Activated CD8-positive, alpha-beta T cell treated with anti-CD3 and anti-CD28 coated beads for 36 hours (primary cell): ENCODE data around the gene CT47A1. TPM values are rescaled to one million over a fixed set of nuclear protein-coding genes. Genes with fewer than 3 reads are reported as not detected.

ENCODE experiments used
- ATAC-seq: fragments of 200-7000 bp; cut with Tn5 transposase; one replicate; pipeline ENCODE4 v1.10.0; 2021; ENCODE audit warnings: mild to moderate bottlenecking, moderate library complexity
- CTCF ChIA-PET: fragments of 350-600 bp; sonication (Branson Sonifier 250); formaldehyde crosslinking; loops from one replicate; lab custom pipeline; 2021; ENCODE audit warnings: antibody characterized with exemption; lab: Charles Lee
- POLR2A ChIA-PET: fragments of 350-600 bp; sonication (Branson Sonifier 250); formaldehyde crosslinking; loops from one replicate; lab custom pipeline; 2021; ENCODE audit warnings: antibody characterized with exemption; lab: Charles Lee
- DNase-seq: peaks from one replicate; pipeline ENCODE4 v3.0.0-alpha.2; 2020
- H3K27ac Mint-ChIP-seq: one replicate; pipeline ENCODE4 v1.8.0; 2021; ENCODE audit warnings: mild to moderate bottlenecking, mixed read lengths
- H3K27me3 Mint-ChIP-seq: one replicate; pipeline ENCODE4 v1.8.0; 2021; ENCODE audit warnings: mixed read lengths
- H3K36me3 Mint-ChIP-seq: one replicate; pipeline ENCODE4 v1.8.0; 2021; ENCODE audit warnings: low read depth, mixed read lengths
- H3K4me1 Mint-ChIP-seq: one replicate; pipeline ENCODE4 v1.8.0; 2021; ENCODE audit warnings: low read depth, mixed read lengths
- H3K4me3 Mint-ChIP-seq: one replicate; pipeline ENCODE4 v1.8.0; 2021; ENCODE audit warnings: mild to moderate bottlenecking, moderate library complexity, mixed read lengths
- H3K9me3 Mint-ChIP-seq: one replicate; pipeline ENCODE4 v1.8.0; 2021; ENCODE audit warnings: mixed read lengths
- intact Hi-C: fragments of 100-400 bp; cut with micrococcal nuclease; formaldehyde crosslinking; loops from one replicate; pipeline ENCODE4 v1.10.0; 2022
- total RNA-seq, 2 experiments: library from RNA; stranded (reverse); gene quantifications; one replicate each; pipeline ENCODE4 v1.2.3, GENCODE V29; 2021
- TF ChIP-seq, protein P1 (sequence below): fragments of 200-600 bp; IDR thresholded peaks from one replicate; pipeline ENCODE4 v1.8.0; 2022; ENCODE audit warnings: antibody characterized with exemption, mild to moderate bottlenecking

Gene CT47A1
- total RNA-seq, 2 experiments from 2014 or later = not detected

GRCh38 chrX:121011254-121011653 lies 25.7 kb upstream of the CT47A1 start:
- ChIA-PET POLR2A (no interaction called here), CTCF (no interaction called here)
- Mint-ChIP-seq H3K4me3 (no peak overlapping the region), H3K4me1 (no peaks in the 10 kb centered on the region), H3K9me3 (no peaks in the 10 kb centered on the region), H3K27me3 (peaks cover 2% of the 10 kb centered on the region), H3K27ac (no peak overlapping the region), H3K36me3 (no peaks in the 10 kb centered on the region)
- DNase-seq = no peak
- intact Hi-C loops = no loop called here
- no peak for ATAC-seq
- TF ChIP-seq, protein P1, sequence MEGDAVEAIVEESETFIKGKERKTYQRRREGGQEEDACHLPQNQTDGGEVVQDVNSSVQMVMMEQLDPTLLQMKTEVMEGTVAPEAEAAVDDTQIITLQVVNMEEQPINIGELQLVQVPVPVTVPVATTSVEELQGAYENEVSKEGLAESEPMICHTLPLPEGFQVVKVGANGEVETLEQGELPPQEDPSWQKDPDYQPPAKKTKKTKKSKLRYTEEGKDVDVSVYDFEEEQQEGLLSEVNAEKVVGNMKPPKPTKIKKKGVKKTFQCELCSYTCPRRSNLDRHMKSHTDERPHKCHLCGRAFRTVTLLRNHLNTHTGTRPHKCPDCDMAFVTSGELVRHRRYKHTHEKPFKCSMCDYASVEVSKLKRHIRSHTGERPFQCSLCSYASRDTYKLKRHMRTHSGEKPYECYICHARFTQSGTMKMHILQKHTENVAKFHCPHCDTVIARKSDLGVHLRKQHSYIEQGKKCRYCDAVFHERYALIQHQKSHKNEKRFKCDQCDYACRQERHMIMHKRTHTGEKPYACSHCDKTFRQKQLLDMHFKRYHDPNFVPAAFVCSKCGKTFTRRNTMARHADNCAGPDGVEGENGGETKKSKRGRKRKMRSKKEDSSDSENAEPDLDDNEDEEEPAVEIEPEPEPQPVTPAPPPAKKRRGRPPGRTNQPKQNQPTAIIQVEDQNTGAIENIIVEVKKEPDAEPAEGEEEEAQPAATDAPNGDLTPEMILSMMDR = no peak

GRCh38 chrX:121010218-121010617 lies 24.7 kb upstream of the CT47A1 start:
- Mint-ChIP-seq H3K4me3 (no peak overlapping the region), H3K27ac (no peak overlapping the region)
- intact Hi-C loops = no loop called here

DNA sequence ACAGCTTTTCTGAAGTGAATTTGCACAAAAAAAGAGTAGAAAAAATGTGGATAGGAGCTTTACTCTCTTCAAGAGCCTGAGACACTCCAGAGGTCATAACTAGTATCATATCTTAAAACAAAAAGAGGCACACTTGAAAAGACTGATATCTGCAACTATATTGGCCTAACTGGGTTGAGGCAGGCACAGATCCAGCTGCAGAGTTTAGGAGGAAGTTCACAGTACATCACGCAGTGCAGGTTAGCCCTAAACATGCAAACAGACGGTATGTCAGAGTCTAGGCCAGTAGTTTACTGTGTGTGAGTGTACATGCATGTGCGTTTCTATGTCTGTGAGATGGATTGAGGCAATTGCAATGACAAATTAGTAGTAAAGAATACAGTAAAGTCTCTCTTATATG lies 24.2 kb upstream of the CT47A1 start:
- ATAC-seq (no peak), DNase-seq (no peak)
- Mint-ChIP-seq H3K9me3 (no peaks in the 10 kb centered on the region), H3K4me1 (no peaks in the 10 kb centered on the region), H3K4me3 (no peak overlapping the region), H3K27ac (no peak overlapping the region), H3K27me3 (peaks cover 2% of the 10 kb centered on the region), H3K36me3 (no peaks in the 10 kb centered on the region)
- ChIA-PET POLR2A (no interaction called here), CTCF (no interaction called here)
- intact Hi-C loops = no loop called here
- TF ChIP-seq, protein P1 = no peak

More at GRCh38 chrX:121010218-121010617, 24.7 kb upstream of the CT47A1 start:
- ChIA-PET POLR2A (no interaction called here), CTCF (no interaction called here)
- no peaks in the 10 kb centered on the region for H3K4me1 Mint-ChIP-seq
- no peak for ATAC-seq
- no peaks in the 10 kb centered on the region for H3K36me3 Mint-ChIP-seq
- DNase-seq = no peak
- no peaks in the 10 kb centered on the region for H3K9me3 Mint-ChIP-seq
- peaks cover 2% of the 10 kb centered on the region for H3K27me3 Mint-ChIP-seq
- TF ChIP-seq, protein P1 = no peak

GRCh38 chrX:121008920-121009319 lies 23.4 kb upstream of the CT47A1 start:
- H3K9me3 Mint-ChIP-seq = no peaks in the 10 kb centered on the region
- TF ChIP-seq, protein P1 = no peak
- intact Hi-C loops = no loop called here
- no peak for DNase-seq
- no peaks in the 10 kb centered on the region for H3K36me3 Mint-ChIP-seq
- H3K4me1 Mint-ChIP-seq = no peaks in the 10 kb centered on the region
- CTCF ChIA-PET = no interaction called here
- H3K27me3 Mint-ChIP-seq = peaks cover 2% of the 10 kb centered on the region
- no peak for ATAC-seq
- no peak overlapping the region for H3K4me3 Mint-ChIP-seq
- POLR2A ChIA-PET = no interaction called here
- no peak overlapping the region for H3K27ac Mint-ChIP-seq

- intact Hi-C loops = no loop called here
- ChIA-PET POLR2A (no interaction called here), CTCF (no interaction called here)
- TF ChIP-seq, protein P1 = no peak
- no peak overlapping the region for H3K27ac Mint-ChIP-seq
- no peaks in the 10 kb centered on the region for H3K4me1 Mint-ChIP-seq
- no peaks in the 10 kb centered on the region for H3K27me3 Mint-ChIP-seq
- DNase-seq = no peak
- no peaks in the 10 kb centered on the region for H3K36me3 Mint-ChIP-seq
- H3K4me3 Mint-ChIP-seq = no peak overlapping the region
- no peaks in the 10 kb centered on the region for H3K9me3 Mint-ChIP-seq
- ATAC-seq = no peak
Observed at GRCh38 chrX:121000589-121000988, 15.0 kb upstream of the CT47A1 start.
